AG08395 (cell line): ENCODE results near the gene TMEM221.

Source experiments
- DNase-seq: peaks from one replicate; pipeline ENCODE4 v3.0.0; 2012; ENCODE audit warnings: mixed read lengths, low spot score

TMEM221 gene

DNA sequence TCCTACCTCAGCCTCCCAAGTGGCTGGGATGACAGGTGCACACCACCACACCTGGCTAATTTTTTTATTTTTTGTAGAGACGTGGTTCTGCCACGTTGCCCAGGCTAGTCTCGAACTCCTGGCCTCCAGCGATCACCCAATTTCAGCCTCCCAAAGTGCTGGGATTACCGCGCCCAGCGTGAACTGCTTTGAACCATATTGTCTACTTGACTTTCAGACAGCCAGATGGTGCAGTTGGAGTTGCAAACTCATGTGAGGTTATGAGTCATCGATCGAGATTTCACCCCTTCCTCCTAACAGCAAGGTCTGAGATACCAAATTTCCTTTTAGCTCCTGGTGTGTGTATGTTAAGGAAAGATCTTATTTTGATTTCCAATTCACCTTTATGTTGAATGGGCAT lies 24.6 kb upstream of the TMEM221 start:
- DNase-seq: peak; percentile 47

DNA sequence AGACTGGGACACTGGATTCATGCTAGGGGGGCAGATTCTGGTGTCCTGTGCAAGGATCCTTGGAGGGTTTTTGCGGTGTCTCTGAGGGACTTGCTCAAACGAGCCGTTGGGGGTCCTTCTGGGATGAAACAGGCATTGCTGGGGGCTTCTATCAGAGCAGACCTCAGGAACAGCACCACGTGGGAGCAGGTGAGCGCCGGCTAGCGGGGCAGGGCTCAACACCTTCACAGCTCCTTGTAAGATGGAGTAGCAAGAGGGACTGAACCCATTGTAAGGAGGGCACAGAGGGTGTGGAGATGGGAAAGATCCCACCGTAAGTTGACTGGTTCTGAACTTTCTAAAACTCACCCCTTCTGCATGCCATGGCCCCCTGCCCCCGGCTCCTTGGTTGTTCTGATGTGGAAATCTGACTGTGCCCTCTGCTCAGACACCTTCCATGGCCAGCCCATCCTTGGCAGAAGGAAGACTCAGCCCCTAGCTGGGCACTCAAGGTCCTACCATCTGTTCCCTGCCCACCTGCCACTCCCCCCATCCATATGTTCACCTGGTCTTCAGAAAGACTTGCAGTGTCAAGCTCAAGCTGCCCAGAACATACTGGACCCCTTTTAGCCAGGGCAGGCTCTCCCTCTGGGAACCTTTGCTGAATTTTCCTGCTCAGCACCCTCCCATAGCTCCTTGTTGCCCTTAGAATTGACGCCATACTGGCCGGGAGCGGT lies 23.1 kb upstream of the TMEM221 start:
- DNase-seq: no peak

DNA sequence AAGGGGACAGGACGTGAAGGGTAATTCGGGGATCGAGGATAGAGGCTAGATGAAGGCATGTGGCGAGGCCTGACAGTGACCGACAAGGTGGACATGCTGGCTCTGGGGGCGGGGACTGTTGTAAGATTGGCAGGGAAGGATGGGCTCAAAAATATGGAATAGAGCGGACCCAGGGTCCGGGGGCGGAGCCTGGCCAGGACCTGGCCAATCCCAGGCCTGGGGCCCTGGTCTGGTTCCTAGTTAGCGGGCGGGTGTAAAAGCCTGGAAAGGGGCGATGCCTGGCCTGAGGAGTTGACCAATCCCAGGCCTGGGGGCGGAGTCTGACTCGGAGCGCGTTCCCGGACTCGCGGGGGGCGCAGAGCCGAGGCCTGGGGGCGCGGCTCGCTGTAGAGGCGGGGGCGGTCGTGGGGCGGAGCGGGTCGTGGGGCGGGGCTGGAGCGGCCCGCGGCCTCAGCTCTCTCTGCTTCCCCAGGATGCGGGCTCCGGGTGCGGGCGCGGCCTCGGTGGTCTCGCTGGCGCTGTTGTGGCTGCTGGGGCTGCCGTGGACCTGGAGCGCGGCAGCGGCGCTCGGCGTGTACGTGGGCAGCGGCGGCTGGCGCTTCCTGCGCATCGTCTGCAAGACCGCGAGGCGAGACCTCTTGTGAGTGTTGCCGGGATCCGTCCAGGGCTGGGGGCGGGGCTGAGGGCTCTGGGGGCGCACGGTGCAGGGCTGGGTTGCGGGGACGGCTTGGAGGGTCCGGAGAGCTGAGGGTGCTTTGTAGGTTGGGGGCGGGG lies 21.8 kb upstream of the TMEM221 start, which contains the start of gene SLC27A1:
SLC27A1 (plus strand) TSS at position 457 of the 774 bp plus-strand sequence; CDS start at position 474, 17 bp downstream.
- peak; percentile 98 for DNase-seq

DNA sequence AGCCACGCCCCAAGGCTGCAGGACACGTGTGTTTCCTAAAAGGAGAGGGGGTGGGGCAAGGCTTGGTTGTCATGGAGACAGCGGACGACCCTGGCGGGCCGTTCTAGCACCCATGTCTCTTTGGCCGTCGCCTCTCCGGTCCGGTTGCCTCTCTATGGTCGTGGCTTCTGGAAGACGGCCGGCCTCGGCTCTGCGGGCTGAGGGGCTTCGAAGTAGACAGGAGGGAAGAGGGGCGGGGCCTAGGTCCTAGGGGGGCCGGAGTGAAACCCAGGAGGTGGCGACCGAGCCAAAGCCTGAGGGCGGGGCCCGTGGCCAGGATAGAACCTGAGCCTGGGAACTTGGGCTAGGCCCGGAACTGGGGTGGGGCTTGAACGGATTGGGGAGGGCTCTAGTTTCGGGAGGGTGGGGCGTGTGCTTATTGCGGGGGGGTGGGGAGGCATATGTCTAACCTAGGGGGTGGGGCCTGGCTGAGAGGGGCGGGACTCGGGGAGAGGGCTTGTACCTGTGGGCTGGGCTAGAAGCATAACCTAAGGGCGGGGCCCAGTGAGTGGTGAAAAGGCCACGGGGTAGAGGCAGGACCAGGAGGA lies 21.1 kb upstream of the TMEM221 start:
- peak; percentile 92 for DNase-seq

DNA sequence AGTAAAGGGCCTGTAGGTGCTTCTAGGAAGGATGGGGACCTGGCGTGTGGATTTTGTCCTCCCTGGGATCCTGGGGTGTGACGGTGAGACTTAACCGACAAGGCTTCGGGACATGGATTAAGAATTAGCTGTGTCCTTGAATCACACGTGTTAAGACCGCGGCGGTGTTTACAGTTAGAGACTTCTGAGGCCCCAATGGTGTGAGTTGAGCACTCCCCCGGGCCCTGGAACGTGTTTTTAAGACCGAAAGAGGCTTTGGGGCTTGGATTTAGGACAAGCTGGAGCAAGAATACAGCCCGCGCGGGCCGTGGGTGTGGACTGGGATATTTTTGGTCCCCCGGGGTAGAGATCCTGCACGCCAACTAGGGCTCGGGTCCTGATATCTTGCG lies 20.6 kb upstream of the TMEM221 start:
- no peak for DNase-seq

- DNase-seq: peak; percentile 47
These were observed 20.0 kb upstream of the TMEM221 start for GRCh38 chr19:17468302-17469091.

- DNase-seq: no peak
These were observed 19.2 kb upstream of the TMEM221 start for GRCh38 chr19:17467471-17468301.

DNA sequence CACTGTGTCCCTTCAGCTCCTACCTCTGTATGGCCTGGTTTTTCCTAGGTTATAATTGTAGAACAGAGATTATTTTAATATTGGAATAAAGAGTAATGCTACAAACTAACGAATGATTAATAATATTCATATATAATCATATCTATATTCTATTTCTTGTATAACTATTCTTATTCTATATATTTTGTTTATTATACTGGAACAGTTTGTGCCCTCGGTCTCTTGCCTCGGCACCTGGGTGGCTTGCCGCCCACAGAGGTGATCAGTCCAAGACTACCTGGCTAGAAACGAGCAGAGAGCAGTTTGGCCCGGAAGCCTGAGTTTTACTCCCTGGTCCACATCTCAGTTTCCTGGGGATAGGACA lies 18.0 kb upstream of the TMEM221 start:
- DNase-seq: no peak

DNA sequence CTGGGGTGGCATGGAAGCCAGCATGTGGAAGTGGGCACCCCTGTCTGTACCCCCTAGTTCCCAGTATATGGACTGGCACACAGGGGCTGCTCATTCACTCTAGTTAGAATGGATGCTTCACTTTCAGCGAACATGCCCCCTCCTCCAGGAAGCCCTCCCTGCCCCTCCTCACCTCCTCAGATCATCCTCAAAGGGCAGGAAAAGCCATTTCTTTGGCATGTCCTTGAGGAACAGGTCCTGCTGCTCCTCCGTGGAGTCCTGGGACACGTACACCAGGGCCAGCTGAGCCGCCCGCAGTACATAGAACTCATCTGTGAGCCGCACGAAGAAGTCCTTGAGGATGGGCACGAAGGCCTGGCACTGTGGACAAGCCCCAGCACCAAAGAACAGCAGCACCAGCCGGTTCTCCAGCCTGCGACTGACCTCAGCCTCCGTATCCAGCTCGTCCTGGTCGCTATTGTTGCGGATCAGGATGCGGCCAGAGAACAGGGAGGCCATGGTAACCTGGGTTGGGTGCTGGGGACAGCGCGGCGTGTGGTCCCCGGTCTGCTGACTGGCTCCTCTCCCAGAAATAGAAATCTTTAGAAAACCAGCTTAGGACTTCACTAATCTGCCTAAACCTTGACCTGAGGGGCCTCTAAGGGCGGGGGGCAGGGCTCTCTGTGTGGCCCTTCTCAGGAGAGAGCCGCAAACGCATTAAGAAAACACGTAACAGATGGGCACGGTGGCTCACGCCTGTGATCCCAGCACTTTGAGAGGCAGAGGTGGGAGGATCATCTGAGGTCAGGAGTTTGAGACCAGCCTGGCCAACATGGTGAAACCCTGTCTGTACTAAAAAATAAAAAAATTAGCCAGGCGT lies 12.1 kb upstream of the TMEM221 start, which contains the start of gene NXNL1:
NXNL1 (minus strand) TSS at position 555 of the 859 bp plus-strand sequence; CDS start at position 498, 57 bp downstream.
- no peak for DNase-seq

DNA sequence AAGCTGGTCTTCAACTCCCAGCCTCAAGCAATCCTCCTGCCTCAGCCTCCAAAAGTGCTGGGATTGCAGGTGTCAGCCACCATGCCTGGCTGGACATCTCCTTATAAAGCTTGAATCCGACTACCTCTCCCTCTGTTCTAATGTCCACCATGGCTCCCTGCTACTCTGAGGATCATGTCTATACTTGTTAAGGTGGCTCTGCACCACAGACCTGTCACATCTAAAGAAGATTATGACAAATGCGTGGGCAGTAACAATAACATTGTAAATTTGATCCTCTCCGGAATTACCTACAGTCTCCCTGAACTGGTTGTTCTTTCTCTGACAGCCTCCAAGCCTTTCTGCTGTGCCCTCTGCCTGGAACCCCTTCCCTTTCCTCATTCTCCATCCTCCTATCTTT lies 10.5 kb upstream of the TMEM221 start:
- no peak for DNase-seq

DNA sequence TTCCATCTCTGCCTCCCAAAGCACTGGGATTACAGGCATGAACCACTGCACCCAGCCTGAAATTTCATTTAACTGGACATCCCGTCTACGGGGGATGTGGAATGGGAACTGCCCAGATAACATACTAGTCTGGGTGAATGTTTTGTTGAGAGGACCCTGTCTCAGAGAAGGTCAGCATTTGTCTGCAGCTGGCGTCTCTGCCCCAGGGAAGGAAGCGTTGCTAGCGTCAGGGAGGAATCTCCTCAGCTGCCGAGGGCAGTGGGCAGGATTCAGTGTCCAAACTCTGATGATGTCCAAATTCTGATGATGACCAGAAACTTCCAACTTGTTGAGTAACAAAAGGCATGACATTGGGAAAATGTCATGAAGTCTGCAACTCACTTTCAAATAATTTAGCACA lies 9.1 kb upstream of the TMEM221 start:
- DNase-seq: no peak

DNA sequence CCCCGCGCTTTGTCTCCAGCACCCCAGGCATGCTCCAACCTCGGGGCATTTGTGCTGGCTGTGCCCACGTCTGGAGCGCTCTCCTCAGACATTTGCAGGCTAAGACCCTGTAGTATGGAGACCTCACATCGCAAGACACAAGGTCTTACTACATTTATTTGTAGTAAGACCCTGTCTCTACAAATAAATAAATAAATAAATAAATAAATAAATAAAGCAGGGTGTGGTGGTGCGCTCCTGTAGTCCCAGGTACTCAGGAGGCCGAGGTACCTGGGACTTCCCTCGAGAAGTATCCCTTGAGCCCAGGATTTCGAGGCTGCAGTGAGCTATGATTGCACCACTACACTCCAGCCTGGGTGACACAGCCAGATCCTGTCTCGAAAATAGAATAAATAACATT lies 7.7 kb upstream of the TMEM221 start:
- no peak for DNase-seq

- no peak for DNase-seq
These were observed 7.0 kb upstream of the TMEM221 start for GRCh38 chr19:17455308-17456123.

DNA sequence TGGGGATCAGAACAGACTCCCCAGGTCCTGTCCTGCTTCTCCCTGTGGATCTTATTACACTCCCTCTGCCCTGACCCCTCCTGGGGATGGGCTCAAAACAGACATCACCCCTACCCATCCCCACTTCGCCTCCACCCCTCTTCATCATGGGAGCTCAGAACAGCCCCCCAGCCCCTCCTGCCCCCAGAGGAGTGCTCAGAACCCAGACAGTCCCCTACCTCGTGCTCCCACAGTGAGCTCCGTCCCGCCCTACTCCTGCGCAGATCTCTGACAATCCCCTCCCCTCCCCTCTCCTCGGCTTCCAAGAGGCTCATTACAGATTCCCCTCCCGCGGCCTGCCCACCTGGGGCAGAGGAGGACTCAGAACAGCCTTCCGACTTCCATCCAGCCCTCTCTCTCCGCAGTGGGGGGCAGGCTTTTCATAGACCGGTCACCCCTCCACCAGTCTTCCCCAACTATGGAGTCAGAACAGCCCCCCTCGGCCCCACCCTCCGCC lies 6.2 kb upstream of the TMEM221 start:
- DNase-seq: no peak

DNA sequence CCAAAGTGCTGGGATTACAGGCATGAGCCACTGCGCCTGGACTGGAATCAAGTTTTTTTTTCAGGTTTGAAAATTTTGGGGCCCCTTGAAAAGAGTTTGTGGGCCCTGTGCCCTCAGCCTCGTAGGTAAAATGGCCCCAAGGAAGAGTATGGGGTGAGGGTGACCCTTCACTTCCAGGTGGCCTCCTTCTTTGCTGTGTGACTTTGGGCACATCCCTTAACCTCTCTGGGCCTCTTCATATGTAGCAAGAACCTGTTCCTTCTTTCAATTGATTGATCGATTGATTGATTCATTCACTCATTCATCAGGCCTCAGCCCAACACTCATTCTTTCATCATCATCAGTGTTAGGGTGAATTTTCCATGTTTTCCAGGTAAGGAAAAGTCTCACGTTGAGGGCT lies 3.4 kb upstream of the TMEM221 start:
- no peak for DNase-seq

- no peak for DNase-seq
These were observed 2.0 kb upstream of the TMEM221 start for GRCh38 chr19:17450264-17451075.

DNA sequence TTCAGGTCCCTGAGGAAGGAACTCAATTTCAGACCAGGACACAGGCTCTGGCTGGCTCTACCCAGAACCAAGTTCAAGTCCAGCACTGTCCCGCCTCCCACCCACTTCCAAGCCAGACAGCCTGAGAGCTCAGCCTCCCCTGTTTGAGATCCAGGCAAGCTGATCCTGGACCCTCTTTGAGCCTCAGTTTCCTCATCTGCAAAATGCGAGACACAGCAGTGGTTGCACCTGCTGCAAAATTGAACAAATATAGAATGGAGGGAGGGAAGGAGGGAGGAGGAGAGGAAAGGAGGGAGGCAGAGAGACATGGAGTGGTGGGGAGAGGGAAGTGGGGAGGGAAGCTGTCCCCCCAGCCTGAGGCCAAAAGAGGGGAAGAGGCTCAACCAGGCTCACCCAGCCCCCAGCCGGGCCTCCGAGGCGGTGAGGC lies 751 bp downstream of the TMEM221 start:
- no peak for DNase-seq

- DNase-seq: no peak
These were observed 2.8 kb downstream of the TMEM221 start for GRCh38 chr19:17445526-17446165.
